IgD-negative memory B cell (primary cell): ENCODE results near the gene TDRD5. TPM values are rescaled to one million over a fixed set of nuclear protein-coding genes. Genes with fewer than 3 reads are reported as not detected.

Experiments
- H3K27ac Mint-ChIP-seq, 3 donors: one replicate each; pipeline ENCODE4 v1.8.0; 2020 to 2022; ENCODE audit warnings: mild to moderate bottlenecking in 3 of 3, mixed read lengths in 3 of 3, moderate library complexity in 1 of 3
- H3K27me3 Mint-ChIP-seq: one replicate; pipeline ENCODE4 v1.8.0; 2021; ENCODE audit warnings: mixed read lengths
- H3K36me3 Mint-ChIP-seq: one replicate; pipeline ENCODE4 v1.8.0; 2020; ENCODE audit warnings: mild to moderate bottlenecking, mixed read lengths
- H3K4me1 Mint-ChIP-seq, 3 donors: one replicate each; pipeline ENCODE4 v1.8.0; 2020 to 2022; ENCODE audit warnings: mixed read lengths in 3 of 3, mild to moderate bottlenecking in 1 of 3
- H3K4me3 Mint-ChIP-seq, 4 donors: one replicate each; pipeline ENCODE4 v1.8.0; 2020 to 2022; ENCODE audit warnings: mild to moderate bottlenecking in 4 of 4, mixed read lengths in 4 of 4, moderate library complexity in 3 of 4
- H3K9me3 Mint-ChIP-seq, 3 donors: one replicate each; pipeline ENCODE4 v1.8.0; 2020 to 2021; ENCODE audit warnings: mixed read lengths in 3 of 3, mild to moderate bottlenecking in 1 of 3
- polyA plus RNA-seq: library from polyadenylated mRNA; unstranded; fragments of 300-500 nt; fragmentation: Illumina TruSeq; gene quantifications from one replicate; pipeline ENCODE4 v1.2.3, GENCODE V29; 2021

TDRD5 gene
- polyA plus RNA-seq, result not detected

GRCh38 chr1:179591592-179592580 is at the start of gene TDRD5:
Gene TDRD5 (plus strand): TSS chr1:179591832. CDS start chr1:179592616, 784 bp downstream.
- no peak within 1 kb of the TSS for H3K4me3 Mint-ChIP-seq
- peaks cover 31% of the 10 kb centered on the region for H3K27me3 Mint-ChIP-seq
- no peaks in the 10 kb centered on the region for H3K36me3 Mint-ChIP-seq
- no peaks in the 10 kb centered on the region for H3K4me1 Mint-ChIP-seq
- peaks cover 0 to 3% (median 0%) of the 10 kb centered on the region in 3 donors for H3K9me3 Mint-ChIP-seq
- no peak within 1 kb of the TSS for H3K27ac Mint-ChIP-seq

GRCh38 chr1:179545321-179545720 is 46.3 kb upstream of the TDRD5 start:
- no peaks in the 10 kb centered on the region for H3K4me1 Mint-ChIP-seq
- no peak overlapping the region for H3K4me3 Mint-ChIP-seq
- peaks cover 8% of the 10 kb centered on the region for H3K27me3 Mint-ChIP-seq
- H3K36me3 Mint-ChIP-seq, result no peaks in the 10 kb centered on the region
- peaks cover 0 to 3% (median 0%) of the 10 kb centered on the region in 3 donors for H3K9me3 Mint-ChIP-seq
- no peak overlapping the region for H3K27ac Mint-ChIP-seq

GRCh38 chr1:179547021-179547535 is 44.6 kb upstream of the TDRD5 start:
- Mint-ChIP-seq H3K27ac (no peak overlapping the region), H3K27me3 (peaks cover 8% of the 10 kb centered on the region), H3K9me3 (peaks cover 0 to 3% (median 0%) of the 10 kb centered on the region in 3 donors), H3K4me1 (peaks cover 0 to 2% (median 0%) of the 10 kb centered on the region in 3 donors), H3K36me3 (no peaks in the 10 kb centered on the region), H3K4me3 (no peak overlapping the region)

GRCh38 chr1:179548666-179549367 is 42.8 kb upstream of the TDRD5 start:
- Mint-ChIP-seq H3K27me3 (peaks cover 5% of the 10 kb centered on the region), H3K4me3 (no peak overlapping the region), H3K9me3 (peaks cover 0 to 3% (median 0%) of the 10 kb centered on the region in 3 donors), H3K36me3 (no peaks in the 10 kb centered on the region), H3K4me1 (peaks cover 0 to 3% (median 0%) of the 10 kb centered on the region in 3 donors), H3K27ac (no peak overlapping the region)

- H3K27me3 Mint-ChIP-seq, result peaks cover 5% of the 10 kb centered on the region
- peaks cover 0 to 3% (median 0%) of the 10 kb centered on the region in 3 donors for H3K9me3 Mint-ChIP-seq
- peaks cover 0 to 3% (median 0%) of the 10 kb centered on the region in 3 donors for H3K4me1 Mint-ChIP-seq
- H3K4me3 Mint-ChIP-seq, result no peak overlapping the region
- H3K27ac Mint-ChIP-seq, result no peak overlapping the region
- no peaks in the 10 kb centered on the region for H3K36me3 Mint-ChIP-seq
Observed at GRCh38 chr1:179549368-179549700, 42.3 kb upstream of the TDRD5 start.

- Mint-ChIP-seq H3K27me3 (peaks cover 2% of the 10 kb centered on the region), H3K27ac (no peak overlapping the region), H3K4me3 (no peak overlapping the region), H3K36me3 (no peaks in the 10 kb centered on the region), H3K4me1 (peaks cover 0 to 3% (median 0%) of the 10 kb centered on the region in 3 donors), H3K9me3 (peaks cover 0 to 2% (median 0%) of the 10 kb centered on the region in 3 donors)
Observed at GRCh38 chr1:179550746-179551682, 40.6 kb upstream of the TDRD5 start.

GRCh38 chr1:179554427-179554826 is 37.2 kb upstream of the TDRD5 start:
- Mint-ChIP-seq H3K36me3 (no peaks in the 10 kb centered on the region), H3K9me3 (peaks cover 0 to 5% (median 0%) of the 10 kb centered on the region in 3 donors), H3K27ac (no peak overlapping the region)

GRCh38 chr1:179558078-179558477 is 33.6 kb upstream of the TDRD5 start:
- Mint-ChIP-seq H3K9me3 (peaks cover 0 to 5% (median 0%) of the 10 kb centered on the region in 3 donors), H3K36me3 (no peaks in the 10 kb centered on the region), H3K4me3 (no peak overlapping the region)

More at GRCh38 chr1:179554427-179554826, 37.2 kb upstream of the TDRD5 start:
- peaks cover 2% of the 10 kb centered on the region for H3K27me3 Mint-ChIP-seq
- no peak overlapping the region for H3K4me3 Mint-ChIP-seq
- peaks cover 0 to 3% (median 0%) of the 10 kb centered on the region in 3 donors for H3K4me1 Mint-ChIP-seq

GRCh38 chr1:179575497-179576314 is 15.9 kb upstream of the TDRD5 start, which contains the start of gene NPHS2:
Gene NPHS2 (minus strand): TSS chr1:179575948. CDS start chr1:179575864, 84 bp downstream.
- Mint-ChIP-seq H3K36me3 (peaks cover 2% of the 10 kb centered on the region), H3K4me3 (peak within 1 kb of the TSS; percentile 12 to 83 (median 65)), H3K27ac (peak within 1 kb of the TSS in 1 of 3 donors; percentile 79), H3K4me1 (peaks cover 4 to 7% (median 6%) of the 10 kb centered on the region in 3 donors), H3K27me3 (peaks cover 31% of the 10 kb centered on the region), H3K9me3 (peaks cover under 1 to 6% (median 1%) of the 10 kb centered on the region in 3 donors)

More at GRCh38 chr1:179558078-179558477, 33.6 kb upstream of the TDRD5 start:
- no peaks in the 10 kb centered on the region for H3K4me1 Mint-ChIP-seq
- no peak overlapping the region for H3K27ac Mint-ChIP-seq
- peaks cover 4% of the 10 kb centered on the region for H3K27me3 Mint-ChIP-seq

GRCh38 chr1:179576509-179576908 is 15.1 kb upstream of the TDRD5 start:
- Mint-ChIP-seq H3K4me1 (peaks cover 4 to 7% (median 6%) of the 10 kb centered on the region in 3 donors), H3K4me3 (peak overlapping the region; percentile 12 to 83 (median 65)), H3K27ac (no peak overlapping the region), H3K36me3 (peaks cover 1% of the 10 kb centered on the region), H3K27me3 (peaks cover 31% of the 10 kb centered on the region), H3K9me3 (peaks cover 0 to 6% (median 0%) of the 10 kb centered on the region in 3 donors)

GRCh38 chr1:179583771-179584320 is 7.8 kb upstream of the TDRD5 start:
- Mint-ChIP-seq H3K27ac (no peak overlapping the region), H3K4me3 (no peak overlapping the region), H3K4me1 (peaks cover 0 to 2% (median 2%) of the 10 kb centered on the region in 3 donors), H3K36me3 (no peaks in the 10 kb centered on the region), H3K27me3 (peaks cover 36% of the 10 kb centered on the region), H3K9me3 (peaks cover 0 to 3% (median 0%) of the 10 kb centered on the region in 3 donors)

- H3K4me3 Mint-ChIP-seq, result peak overlapping the region in 1 of 4 donors; percentile 24
- H3K9me3 Mint-ChIP-seq, result peaks cover 0 to 3% (median 0%) of the 10 kb centered on the region in 3 donors
- no peak overlapping the region for H3K27ac Mint-ChIP-seq
- no peaks in the 10 kb centered on the region for H3K36me3 Mint-ChIP-seq
- peaks cover 0 to 2% (median 2%) of the 10 kb centered on the region in 3 donors for H3K4me1 Mint-ChIP-seq
- H3K27me3 Mint-ChIP-seq, result peaks cover 41% of the 10 kb centered on the region
Observed at GRCh38 chr1:179586107-179586823, 5.4 kb upstream of the TDRD5 start.
